GM06990 (cell line): Measurements from ENCODE around the gene EPYC.

ENCODE experiments used
- DNase-seq: peaks from one replicate; pipeline ENCODE4 v3.0.0-alpha.2; 2011; ENCODE audit not compliant: insufficient read length; ENCODE audit errors: extremely low read depth
- H3K27me3 ChIP-seq: replicated peaks from 2 replicates; pipeline ENCODE4 v1.6.0; 2011; ENCODE audit warnings: low read length; ENCODE audit not compliant: control insufficient read depth, insufficient read depth
- H3K36me3 ChIP-seq: 2 replicates; pipeline ENCODE4 v1.5.1; 2011; ENCODE audit warnings: low read length; ENCODE audit not compliant: control insufficient read depth, insufficient read depth
- H3K4me3 ChIP-seq: replicated peaks from 2 replicates; pipeline ENCODE4 v1.5.1; 2011; ENCODE audit warnings: low read depth, mild to moderate bottlenecking, control low read depth, low read length
- TF ChIP-seq, protein P1 (sequence below): IDR thresholded peaks from 2 replicates; pipeline ENCODE4 v1.5.1; 2011; ENCODE audit warnings: low read length, control low read depth, mild to moderate bottlenecking, inconsistent platforms; ENCODE audit not compliant: insufficient read depth, poor library complexity, severe bottlenecking

Gene EPYC

DNA sequence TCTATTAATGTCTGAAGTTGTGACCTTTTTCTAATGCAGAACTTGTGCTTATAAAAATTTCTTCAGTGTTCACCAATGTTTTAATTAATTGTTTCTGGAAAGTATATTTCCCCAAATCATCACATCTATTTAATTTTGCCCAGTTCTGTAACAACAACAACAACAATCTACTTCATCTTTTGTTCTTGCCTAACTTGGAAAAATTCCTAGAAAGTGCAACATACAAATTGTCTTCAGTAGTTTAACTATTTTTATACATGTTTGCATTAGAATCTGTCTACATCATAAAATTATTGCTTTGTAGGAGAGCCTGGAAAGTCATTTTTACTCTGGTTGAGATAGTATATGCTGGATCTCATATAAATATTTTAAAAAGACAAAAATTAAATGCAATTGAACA is 88.3 kb downstream of the EPYC start:
- Histone ChIP-seq H3K27me3 (no peaks in the 10 kb centered on the region), H3K36me3 (no peaks in the 10 kb centered on the region), H3K4me3 (no peak overlapping the region)
- no peak for DNase-seq
- TF ChIP-seq, protein P1, sequence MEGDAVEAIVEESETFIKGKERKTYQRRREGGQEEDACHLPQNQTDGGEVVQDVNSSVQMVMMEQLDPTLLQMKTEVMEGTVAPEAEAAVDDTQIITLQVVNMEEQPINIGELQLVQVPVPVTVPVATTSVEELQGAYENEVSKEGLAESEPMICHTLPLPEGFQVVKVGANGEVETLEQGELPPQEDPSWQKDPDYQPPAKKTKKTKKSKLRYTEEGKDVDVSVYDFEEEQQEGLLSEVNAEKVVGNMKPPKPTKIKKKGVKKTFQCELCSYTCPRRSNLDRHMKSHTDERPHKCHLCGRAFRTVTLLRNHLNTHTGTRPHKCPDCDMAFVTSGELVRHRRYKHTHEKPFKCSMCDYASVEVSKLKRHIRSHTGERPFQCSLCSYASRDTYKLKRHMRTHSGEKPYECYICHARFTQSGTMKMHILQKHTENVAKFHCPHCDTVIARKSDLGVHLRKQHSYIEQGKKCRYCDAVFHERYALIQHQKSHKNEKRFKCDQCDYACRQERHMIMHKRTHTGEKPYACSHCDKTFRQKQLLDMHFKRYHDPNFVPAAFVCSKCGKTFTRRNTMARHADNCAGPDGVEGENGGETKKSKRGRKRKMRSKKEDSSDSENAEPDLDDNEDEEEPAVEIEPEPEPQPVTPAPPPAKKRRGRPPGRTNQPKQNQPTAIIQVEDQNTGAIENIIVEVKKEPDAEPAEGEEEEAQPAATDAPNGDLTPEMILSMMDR: no peak

DNA sequence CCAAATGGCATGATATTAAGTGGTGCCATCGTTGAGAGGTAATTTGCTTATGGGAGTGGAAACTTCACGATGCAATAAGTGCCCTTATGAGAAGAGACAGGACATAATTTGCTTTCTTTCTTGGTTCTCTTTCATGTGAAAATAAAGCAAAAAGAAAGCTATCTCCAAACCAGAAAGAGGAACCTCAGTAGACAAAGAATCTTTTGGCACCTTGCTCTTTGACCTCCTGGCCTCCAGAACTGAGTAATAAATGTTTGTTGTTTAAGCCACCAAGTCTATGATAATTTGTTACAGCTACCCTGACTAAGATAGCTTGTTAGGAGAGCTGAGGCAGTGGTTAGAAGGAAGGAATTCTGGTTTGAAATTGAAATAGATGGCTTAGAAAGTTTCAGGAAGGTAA is 89.4 kb downstream of the EPYC start:
- DNase-seq: no peak
- H3K4me3 ChIP-seq: no peak overlapping the region
- no peaks in the 10 kb centered on the region for H3K27me3 ChIP-seq
- H3K36me3 ChIP-seq: no peaks in the 10 kb centered on the region
- TF ChIP-seq, protein P1: no peak
